Astrocyte (in vitro differentiated cells and primary cell): ENCODE data around the gene SSBP2.

ENCODE experiments used
- EZH2 ChIP-seq: IDR thresholded peaks from 2 replicates; pipeline ENCODE4 v1.6.1; 2012; ENCODE audit warnings: mild to moderate bottlenecking, low read length, inconsistent platforms; ENCODE audit not compliant: insufficient read depth
- TF ChIP-seq, protein P1 (sequence below): IDR thresholded peaks from 2 replicates; pipeline ENCODE4 v1.5.1; 2011; ENCODE audit warnings: low read depth, mild to moderate bottlenecking, inconsistent platforms, low read length, moderate library complexity; ENCODE audit not compliant: insufficient read depth

DNA sequence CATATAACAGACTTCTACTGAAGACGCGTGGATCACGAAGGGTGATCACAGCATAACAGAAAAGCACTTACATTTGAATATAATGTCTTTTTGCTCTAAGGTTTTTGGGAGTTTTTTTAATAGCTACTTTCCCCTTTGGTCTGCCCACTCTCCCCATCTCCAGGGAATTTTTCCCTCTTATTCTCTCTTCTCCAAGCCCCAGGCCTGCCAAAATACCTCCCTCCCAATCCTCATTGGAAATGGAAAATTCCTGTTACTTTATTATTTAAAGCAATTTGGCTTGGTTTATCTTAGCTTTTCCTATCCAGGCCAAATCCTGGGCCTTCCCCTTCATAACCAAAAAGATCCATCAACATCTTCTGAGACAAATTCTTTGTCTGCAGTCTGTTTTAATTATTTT is 22.3 kb upstream of the SSBP2 start:
- TF ChIP-seq, protein P1, sequence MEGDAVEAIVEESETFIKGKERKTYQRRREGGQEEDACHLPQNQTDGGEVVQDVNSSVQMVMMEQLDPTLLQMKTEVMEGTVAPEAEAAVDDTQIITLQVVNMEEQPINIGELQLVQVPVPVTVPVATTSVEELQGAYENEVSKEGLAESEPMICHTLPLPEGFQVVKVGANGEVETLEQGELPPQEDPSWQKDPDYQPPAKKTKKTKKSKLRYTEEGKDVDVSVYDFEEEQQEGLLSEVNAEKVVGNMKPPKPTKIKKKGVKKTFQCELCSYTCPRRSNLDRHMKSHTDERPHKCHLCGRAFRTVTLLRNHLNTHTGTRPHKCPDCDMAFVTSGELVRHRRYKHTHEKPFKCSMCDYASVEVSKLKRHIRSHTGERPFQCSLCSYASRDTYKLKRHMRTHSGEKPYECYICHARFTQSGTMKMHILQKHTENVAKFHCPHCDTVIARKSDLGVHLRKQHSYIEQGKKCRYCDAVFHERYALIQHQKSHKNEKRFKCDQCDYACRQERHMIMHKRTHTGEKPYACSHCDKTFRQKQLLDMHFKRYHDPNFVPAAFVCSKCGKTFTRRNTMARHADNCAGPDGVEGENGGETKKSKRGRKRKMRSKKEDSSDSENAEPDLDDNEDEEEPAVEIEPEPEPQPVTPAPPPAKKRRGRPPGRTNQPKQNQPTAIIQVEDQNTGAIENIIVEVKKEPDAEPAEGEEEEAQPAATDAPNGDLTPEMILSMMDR: no peak
- TF ChIP-seq EZH2: no peak
